HepG2 (cell line): ENCODE data around the gene SCT.

Experiments used
- HMG20A ChIP-seq: IDR thresholded peaks from 2 replicates; pipeline ENCODE4 v1.6.1; 2016; ENCODE audit warnings: borderline replicate concordance
- POLR2AphosphoS5 ChIP-seq: IDR thresholded peaks from 2 replicates; pipeline ENCODE4 v1.6.1; 2012; ENCODE audit warnings: low read depth, low read length
- RBM39 ChIP-seq: fragments of 200-400 bp; formaldehyde crosslinking; IDR thresholded peaks from one replicate; pipeline ENCODE4 v1.6.1; 2018; ENCODE audit warnings: antibody characterized with exemption, mild to moderate bottlenecking, low read depth, low read length; ENCODE audit not compliant: poor library complexity, severe bottlenecking
- TAF1 ChIP-seq: sonication (generic); formaldehyde crosslinking; IDR thresholded peaks from 2 replicates; pipeline ENCODE4 v1.4.0; 2020; ENCODE audit warnings: missing genetic modification reagents
- ZFP36 ChIP-seq: fragments of 150-350 bp; IDR thresholded peaks from 2 replicates; pipeline ENCODE4 v1.6.1; 2018; ENCODE audit warnings: borderline replicate concordance, low read length, low read depth; ENCODE audit not compliant: partially characterized antibody
- ZFP41 ChIP-seq: sonication (generic); formaldehyde crosslinking; IDR thresholded peaks from 2 replicates; pipeline ENCODE4 v1.4.0; 2020; ENCODE audit warnings: mild to moderate bottlenecking, missing genetic modification reagents, borderline replicate concordance
- ZNF121 ChIP-seq: sonication (generic); formaldehyde crosslinking; IDR thresholded peaks from 2 replicates; pipeline ENCODE4 v1.5.0; 2020; ENCODE audit warnings: mild to moderate bottlenecking, missing genetic modification reagents
- ZNF639 ChIP-seq: conservative IDR thresholded peaks from 2 replicates; pipeline ENCODE4 v1.6.1; 2018; ENCODE audit warnings: missing genetic modification reagents
- ZNF776 ChIP-seq: sonication (generic); formaldehyde crosslinking; IDR thresholded peaks from 2 replicates; pipeline ENCODE4 v1.4.0; 2020; ENCODE audit warnings: mild to moderate bottlenecking, missing genetic modification reagents
- TF ChIP-seq, protein P1 (sequence below), 2 experiments: IDR thresholded peaks; 2 replicates each; pipeline ENCODE4 v1.6.1; 2011 to 2012; ENCODE audit warnings: low read length in 2 of 2, borderline replicate concordance in 1 of 2, low read depth in 1 of 2, mild to moderate bottlenecking in 1 of 2, moderate library complexity in 1 of 2
- TF ChIP-seq, protein P2 (sequence below): sonication (generic); formaldehyde crosslinking; IDR thresholded peaks from 2 replicates; pipeline ENCODE4 v1.4.0; 2020; ENCODE audit warnings: missing genetic modification reagents, borderline replicate concordance

- TF ChIP-seq ZNF639 (CRISPR knock-in tag) (no peak), HMG20A (CRISPR knock-in tag) (no peak), ZNF121 (CRISPR knock-in tag) (no peak), RBM39 (no peak), ZFP36 (no peak), POLR2AphosphoS5 (no peak), ZFP41 (CRISPR knock-in tag) (no peak), ZNF776 (CRISPR knock-in tag) (no peak), TAF1 (CRISPR knock-in tag) (no peak)
- TF ChIP-seq, protein P1, sequence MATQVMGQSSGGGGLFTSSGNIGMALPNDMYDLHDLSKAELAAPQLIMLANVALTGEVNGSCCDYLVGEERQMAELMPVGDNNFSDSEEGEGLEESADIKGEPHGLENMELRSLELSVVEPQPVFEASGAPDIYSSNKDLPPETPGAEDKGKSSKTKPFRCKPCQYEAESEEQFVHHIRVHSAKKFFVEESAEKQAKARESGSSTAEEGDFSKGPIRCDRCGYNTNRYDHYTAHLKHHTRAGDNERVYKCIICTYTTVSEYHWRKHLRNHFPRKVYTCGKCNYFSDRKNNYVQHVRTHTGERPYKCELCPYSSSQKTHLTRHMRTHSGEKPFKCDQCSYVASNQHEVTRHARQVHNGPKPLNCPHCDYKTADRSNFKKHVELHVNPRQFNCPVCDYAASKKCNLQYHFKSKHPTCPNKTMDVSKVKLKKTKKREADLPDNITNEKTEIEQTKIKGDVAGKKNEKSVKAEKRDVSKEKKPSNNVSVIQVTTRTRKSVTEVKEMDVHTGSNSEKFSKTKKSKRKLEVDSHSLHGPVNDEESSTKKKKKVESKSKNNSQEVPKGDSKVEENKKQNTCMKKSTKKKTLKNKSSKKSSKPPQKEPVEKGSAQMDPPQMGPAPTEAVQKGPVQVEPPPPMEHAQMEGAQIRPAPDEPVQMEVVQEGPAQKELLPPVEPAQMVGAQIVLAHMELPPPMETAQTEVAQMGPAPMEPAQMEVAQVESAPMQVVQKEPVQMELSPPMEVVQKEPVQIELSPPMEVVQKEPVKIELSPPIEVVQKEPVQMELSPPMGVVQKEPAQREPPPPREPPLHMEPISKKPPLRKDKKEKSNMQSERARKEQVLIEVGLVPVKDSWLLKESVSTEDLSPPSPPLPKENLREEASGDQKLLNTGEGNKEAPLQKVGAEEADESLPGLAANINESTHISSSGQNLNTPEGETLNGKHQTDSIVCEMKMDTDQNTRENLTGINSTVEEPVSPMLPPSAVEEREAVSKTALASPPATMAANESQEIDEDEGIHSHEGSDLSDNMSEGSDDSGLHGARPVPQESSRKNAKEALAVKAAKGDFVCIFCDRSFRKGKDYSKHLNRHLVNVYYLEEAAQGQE (IDR thresholded peaks at IDR 0.05; ENCODE audit: borderline replicate concordance in 1 of 2, low read depth in 1 of 2, low read length in 2 of 2) = no peak
- TF ChIP-seq, protein P2, sequence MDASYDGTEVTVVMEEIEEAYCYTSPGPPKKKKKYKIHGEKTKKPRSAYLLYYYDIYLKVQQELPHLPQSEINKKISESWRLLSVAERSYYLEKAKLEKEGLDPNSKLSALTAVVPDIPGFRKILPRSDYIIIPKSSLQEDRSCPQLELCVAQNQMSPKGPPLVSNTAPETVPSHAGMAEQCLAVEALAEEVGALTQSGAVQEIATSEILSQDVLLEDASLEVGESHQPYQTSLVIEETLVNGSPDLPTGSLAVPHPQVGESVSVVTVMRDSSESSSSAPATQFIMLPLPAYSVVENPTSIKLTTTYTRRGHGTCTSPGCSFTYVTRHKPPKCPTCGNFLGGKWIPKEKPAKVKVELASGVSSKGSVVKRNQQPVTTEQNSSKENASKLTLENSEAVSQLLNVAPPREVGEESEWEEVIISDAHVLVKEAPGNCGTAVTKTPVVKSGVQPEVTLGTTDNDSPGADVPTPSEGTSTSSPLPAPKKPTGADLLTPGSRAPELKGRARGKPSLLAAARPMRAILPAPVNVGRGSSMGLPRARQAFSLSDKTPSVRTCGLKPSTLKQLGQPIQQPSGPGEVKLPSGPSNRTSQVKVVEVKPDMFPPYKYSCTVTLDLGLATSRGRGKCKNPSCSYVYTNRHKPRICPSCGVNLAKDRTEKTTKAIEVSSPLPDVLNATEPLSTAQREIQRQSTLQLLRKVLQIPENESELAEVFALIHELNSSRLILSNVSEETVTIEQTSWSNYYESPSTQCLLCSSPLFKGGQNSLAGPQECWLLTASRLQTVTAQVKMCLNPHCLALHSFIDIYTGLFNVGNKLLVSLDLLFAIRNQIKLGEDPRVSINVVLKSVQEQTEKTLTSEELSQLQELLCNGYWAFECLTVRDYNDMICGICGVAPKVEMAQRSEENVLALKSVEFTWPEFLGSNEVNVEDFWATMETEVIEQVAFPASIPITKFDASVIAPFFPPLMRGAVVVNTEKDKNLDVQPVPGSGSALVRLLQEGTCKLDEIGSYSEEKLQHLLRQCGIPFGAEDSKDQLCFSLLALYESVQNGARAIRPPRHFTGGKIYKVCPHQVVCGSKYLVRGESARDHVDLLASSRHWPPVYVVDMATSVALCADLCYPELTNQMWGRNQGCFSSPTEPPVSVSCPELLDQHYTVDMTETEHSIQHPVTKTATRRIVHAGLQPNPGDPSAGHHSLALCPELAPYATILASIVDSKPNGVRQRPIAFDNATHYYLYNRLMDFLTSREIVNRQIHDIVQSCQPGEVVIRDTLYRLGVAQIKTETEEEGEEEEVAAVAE (CRISPR knock-in tag) = no peak
Observed at GRCh38 chr11:577611-577894, 49.4 kb downstream of the SCT start.
